NCI-H1436 treated with DMSO at 0.1 percent for 48 hours (cell line): ENCODE measurements around the gene JARID2.

Experiments
- DNase-seq: peaks from one replicate; lab custom pipeline; 2025; lab: John Stamatoyannopoulos, UW

Gene JARID2

DNA sequence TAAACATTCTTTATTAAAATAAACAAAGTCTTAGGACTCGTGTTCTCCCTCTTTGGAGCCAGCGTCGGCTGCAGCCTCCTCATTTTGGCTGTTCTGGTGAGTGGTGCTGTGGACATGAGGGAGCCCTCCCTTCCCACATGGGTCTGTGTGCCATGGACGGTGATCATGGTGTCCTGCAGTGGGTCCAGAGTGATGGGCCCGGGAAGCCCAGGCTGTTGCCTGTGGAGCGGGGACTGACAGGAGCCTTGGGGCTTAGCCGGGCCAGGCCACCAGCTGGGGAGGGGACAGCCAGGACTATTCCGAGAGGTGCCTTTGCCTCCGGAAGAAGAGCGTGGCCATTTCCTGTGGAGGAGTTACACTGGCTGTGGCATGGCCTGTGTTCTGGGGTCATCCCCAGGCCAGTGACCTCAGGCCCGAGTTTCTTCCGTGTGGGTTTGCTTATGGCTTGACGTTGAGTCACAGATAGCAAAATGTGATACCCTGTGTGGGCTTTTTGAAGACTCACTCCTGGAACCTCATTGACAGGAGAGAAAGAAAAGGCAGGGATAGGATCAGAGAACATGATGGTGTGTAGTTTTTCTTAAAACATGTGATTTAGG lies 263.6 kb downstream of the JARID2 start:
- no peak for DNase-seq

- DNase-seq, result no peak
Measured at GRCh38 chr6:15510121-15510520, 264.3 kb downstream of the JARID2 start.

GRCh38 chr6:15510536-15511247 lies 264.8 kb downstream of the JARID2 start:
- DNase-seq, result no peak

DNA sequence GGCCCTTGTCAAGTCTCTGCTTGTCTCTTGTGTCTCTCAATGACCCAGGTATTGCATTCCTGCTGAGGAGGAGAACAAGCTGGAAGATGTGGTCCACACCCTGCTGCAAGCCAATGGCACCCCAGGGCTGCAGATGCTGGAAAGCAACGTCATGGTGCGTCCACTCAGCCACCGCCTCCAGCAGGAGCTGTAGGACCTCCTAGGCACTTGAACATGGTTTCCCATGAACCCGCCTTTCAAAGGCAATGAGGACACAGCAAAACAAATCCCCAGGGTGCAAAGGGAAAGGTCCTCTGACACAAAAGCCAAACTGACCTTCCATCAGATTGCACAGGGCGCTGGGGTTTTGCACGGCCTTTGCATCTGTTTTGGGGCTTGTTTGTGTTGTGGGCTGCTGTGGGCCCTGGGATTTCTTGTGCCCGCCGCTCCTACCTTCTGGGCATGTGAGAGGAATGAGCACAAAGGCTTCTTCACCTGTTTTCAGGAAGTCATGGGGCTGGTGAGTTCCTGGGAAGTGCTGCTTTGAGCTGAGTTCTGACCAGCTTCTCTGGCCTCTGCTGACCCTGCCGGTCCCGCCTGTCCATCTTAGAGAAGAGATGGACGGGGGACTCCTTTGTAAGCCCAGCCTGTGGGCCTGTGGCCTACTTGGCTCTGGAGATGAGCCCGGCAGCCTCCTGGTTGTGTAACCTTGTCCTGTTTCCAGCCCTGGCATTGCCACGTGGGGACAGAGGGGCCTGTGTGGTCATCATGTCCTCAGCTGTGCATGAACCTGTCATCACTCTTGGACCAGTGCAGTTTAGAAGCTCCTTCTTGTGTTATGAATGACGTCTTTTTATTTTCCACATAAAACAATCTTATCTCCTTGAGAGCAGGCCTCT lies 265.6 kb downstream of the JARID2 start:
- DNase-seq, result no peak

DNA sequence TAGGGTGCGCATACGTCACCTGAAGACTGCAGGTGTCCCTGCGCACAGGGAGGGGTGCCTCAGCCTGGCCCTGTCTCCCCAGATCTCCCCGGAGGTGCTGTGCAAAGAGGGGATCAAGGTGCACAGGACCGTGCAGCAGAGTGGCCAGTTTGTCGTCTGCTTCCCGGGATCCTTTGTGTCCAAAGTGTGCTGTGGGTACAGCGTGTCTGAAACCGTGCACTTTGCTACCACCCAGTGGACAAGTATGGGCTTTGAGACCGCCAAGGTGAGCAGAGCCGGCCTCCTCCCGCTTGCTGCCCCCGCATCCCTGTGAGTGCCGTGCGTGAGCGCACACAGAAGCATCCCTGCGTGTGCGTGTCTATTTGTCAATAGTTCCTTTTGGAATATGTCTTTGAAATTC lies 266.3 kb downstream of the JARID2 start:
- no peak for DNase-seq

DNA sequence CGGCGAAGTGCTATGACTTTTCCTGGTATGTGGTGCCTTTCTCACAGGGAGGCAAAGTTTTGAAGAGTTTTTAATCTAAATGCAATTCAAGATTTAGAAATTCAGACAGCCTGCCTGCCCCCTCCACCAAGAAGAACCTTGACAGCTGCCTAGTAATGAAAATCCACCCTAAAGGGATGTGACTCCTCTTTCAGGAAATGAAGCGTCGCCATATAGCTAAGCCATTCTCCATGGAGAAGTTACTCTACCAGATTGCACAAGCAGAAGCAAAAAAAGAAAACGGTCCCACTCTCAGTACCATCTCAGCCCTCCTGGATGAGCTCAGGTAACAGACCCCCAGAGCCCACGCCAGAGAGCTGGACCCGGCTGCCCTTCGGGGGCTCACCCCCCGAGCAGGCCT lies 266.9 kb downstream of the JARID2 start:
- no peak for DNase-seq

DNA sequence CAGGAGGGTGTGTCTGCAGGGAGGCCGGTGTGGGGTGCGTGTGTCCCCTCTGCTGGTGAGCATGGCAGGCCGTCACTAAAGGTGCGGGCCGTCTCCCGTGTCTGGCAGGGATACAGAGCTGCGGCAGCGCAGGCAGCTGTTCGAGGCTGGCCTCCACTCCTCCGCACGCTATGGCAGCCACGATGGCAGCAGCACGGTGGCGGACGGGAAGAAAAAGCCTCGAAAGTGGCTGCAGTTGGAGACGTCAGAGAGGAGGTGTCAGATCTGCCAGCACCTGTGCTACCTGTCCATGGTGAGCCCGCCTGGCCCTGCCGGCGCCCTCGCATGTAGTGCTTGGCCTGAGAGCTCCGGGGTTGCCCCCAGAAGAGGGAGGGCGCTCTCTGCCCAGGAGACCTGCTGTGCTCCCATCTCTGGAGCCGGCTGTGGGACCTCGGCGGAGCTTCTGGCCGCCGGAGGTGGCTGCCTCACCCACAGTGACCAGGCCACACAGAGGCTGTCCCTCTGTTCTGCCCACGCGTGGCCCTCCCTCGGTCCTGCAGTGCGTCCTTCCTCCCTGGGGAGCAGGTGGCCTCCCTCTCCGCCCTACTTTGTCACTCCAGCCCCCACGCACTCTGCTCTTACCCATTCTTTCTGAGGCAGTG lies 267.4 kb downstream of the JARID2 start:
- no peak for DNase-seq

DNA sequence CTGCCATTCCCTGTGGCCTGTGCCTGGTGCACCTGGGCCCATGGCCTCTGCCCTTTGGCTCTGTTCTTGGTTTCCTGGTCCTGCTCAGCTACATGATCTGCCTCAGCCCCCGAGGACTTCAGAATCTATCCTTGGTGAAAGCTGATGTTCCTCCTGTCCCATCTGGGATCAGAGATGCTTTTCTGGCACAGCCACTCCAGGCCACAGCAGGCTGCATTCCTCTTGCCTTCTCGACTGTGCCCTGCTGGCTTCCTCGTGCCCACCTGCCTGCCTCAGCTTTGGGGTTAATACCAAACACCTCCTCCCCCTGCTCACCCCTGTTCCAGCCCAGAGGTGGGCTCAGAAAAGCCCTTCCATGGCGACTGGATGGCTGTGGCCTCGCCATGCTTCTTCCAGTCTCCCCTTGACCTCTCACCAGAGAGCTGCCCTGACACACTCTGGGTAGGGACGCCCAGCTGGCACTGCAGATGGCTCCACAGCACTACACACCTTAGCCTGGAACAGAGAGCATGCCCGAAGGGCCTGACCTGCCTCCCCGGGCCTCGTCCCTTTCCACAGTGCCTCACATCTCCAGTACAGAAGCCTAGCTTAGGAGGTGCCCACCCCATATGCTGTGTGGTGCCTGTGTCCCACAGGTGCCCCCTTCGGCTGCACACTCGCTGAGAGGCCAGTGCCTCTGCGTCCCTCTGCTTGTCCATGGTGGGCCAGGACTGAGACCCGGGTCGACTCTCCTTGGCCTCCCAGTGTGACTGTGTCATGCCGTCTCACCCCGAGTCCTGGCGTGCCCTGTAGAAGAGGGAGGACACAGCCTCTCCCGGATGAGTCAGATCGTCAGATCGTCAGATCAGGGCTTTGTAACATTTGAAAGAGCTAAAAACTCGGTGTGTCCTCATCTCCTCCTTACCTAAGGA lies 268.2 kb downstream of the JARID2 start:
- DNase-seq, result no peak

GRCh38 chr6:15515226-15515625 lies 269.4 kb downstream of the JARID2 start:
- no peak for DNase-seq

GRCh38 chr6:15515660-15516375 lies 269.9 kb downstream of the JARID2 start:
- no peak for DNase-seq

- no peak for DNase-seq
Measured at GRCh38 chr6:15516378-15516777, 270.5 kb downstream of the JARID2 start.

- DNase-seq, result no peak
Measured at GRCh38 chr6:15516923-15517560, 271.2 kb downstream of the JARID2 start.

- no peak for DNase-seq
Measured at GRCh38 chr6:15517600-15517999, 271.7 kb downstream of the JARID2 start.

- DNase-seq, result no peak
Measured at GRCh38 chr6:15518057-15518456, 272.2 kb downstream of the JARID2 start.

GRCh38 chr6:15518878-15519277 lies 273.0 kb downstream of the JARID2 start:
- no peak for DNase-seq

DNA sequence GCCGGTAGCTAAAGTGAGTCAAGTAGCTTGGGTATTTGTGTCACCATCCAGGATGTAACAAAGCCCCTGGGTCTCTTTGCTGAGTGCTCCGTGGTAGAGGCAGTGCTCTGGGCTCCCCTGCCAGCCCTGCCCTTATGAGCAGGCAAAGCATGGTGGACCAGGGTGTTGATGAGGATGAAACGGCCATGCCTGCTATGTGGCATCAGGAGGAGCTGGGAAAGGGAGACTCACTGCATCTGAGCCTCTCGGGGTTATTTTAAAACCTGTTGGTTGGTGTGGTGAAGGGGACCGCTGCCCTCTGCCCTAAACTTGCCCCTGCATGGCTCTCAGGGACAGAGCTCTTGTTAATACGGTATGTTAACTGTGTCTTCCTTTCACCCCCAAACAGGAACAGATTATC lies 273.8 kb downstream of the JARID2 start:
- DNase-seq, result no peak

- DNase-seq, result no peak
Measured at GRCh38 chr6:15520626-15521203, 274.8 kb downstream of the JARID2 start.

DNA sequence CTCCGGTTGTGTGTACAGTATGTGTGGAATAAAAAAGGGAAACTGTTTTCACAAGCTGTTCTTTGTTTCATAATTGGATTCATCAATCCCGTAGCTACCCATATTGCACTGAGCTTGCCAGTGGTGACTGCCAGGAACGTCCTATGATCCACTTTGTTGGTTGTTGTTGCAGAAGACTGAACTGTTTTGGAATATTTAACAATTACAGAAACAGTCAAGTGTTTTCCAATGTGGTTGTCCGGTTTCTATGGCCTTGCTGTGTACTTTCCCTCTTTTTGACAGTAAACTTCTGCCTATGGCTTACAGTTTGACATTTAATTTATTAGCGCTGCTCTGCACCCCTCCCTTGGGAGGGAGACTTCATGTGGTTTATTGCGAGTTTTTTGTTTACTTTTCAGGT lies 275.7 kb downstream of the JARID2 start:
- no peak for DNase-seq

GRCh38 chr6:15522026-15522425 lies 276.2 kb downstream of the JARID2 start:
- DNase-seq, result no peak

DNA sequence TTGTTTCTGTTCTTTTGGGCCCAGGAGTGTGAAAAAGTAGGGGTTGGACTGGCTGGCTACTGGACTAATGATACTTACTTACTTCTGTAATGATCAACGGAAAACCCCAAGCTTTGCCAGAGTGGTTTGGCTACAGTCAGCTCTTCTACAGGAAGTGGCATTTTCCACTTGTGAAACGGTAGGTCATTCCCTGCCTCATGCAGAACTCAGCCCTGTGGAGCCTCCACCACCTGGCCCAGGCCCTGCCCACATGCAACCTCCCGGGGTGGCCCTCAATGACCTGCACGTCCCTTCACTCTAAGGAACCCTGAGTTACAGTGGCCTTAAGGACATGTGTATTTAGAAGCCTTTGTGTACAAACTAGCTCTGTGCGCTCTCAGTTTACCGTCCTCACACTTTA lies 276.6 kb downstream of the JARID2 start:
- DNase-seq, result no peak
